GM21367 (cell line): ENCODE measurements around the gene PTPRZ1.

Experiments used
- ATAC-seq: cut with Tn5 transposase; IDR thresholded peaks from one replicate; pipeline ENCODE4 v1.9.1; 2021; ENCODE audit not compliant: unreplicated experiment

PTPRZ1 gene

DNA sequence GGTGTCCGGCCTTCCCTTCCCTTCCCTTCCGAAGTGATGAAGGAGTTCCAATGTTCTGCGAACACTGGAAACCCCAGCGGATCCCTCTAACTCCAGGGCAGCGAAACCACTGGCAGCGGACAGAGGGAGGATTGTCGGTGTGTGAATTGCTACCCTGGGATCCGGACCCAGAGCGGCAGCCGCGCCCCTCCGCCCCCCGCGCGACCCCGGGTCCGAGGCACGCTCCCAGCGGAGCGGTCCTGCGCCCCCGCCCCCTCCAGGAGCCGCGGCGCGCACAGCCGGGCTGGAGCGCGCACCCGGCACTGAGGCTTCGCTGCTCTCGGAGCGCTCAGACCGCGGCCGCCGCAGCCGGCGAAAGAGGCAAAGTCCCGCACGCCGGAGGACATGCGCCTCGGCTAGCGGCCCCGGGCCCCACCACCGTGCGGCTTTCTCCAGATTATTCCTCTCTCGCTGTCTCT, at the start of gene PTPRZ1:
TSS of gene PTPRZ1 (plus strand) at position 331 of the 458 bp plus-strand sequence. CDS start 339 bp downstream, outside the sequence.
- ATAC-seq = no peak

DNA sequence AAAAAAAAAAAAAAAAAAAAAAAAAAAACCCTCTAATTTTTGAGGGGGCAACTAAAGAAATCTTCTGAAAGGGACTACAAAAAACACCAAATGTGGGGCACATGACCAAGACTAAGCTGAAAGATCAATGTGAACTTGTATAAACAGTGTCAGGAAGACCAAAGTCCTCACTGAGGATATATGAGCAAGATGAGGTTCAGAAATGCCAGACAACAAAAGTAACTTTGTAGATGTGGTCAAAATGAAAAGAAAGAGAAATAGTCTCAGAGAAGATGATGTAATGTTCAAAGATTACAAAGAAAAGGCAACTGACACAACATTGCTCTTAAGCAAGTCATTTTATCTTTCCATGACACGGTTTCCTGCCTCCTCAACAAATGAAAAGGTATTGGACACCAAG, 48.7 kb upstream of the PTPRZ1 start:
- no peak for ATAC-seq

DNA sequence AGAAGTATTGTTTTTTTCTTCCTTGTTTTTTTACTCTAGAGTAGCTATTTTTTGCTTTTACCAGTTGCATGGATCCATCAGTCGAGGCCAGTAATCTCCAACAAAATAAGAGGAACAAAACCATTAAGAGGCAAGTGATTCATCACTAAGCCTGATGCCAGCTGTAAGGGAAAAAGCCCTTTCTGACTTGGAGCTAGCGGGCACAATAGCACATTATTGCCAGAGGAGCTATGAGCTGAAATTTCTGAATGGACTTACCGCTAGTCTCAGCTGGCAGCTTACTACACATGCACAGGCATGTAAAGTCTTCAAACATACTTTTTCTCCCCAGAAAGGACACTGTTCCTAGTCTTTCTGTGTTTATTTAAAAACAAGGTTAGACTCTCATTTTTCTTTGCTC, 41.6 kb upstream of the PTPRZ1 start:
- no peak for ATAC-seq

DNA sequence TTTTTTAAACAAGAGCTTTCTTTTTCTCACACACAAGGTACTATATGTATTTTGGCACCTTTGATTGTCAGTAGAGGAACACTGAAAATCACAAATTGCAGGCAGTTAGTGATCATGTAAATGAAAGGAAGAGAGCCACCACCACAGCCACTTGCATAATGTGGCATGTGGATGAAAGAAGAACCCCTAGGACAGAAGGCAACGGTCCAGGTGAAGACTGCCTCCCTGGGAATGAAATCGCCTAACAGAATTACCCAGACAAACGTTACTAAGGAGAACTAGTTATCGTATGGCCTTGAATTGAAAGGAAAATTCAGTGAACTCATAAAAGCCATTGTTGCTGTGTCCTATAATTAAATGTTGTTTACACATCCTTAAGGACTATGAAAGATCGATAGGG, 41.2 kb upstream of the PTPRZ1 start:
- no peak for ATAC-seq

DNA sequence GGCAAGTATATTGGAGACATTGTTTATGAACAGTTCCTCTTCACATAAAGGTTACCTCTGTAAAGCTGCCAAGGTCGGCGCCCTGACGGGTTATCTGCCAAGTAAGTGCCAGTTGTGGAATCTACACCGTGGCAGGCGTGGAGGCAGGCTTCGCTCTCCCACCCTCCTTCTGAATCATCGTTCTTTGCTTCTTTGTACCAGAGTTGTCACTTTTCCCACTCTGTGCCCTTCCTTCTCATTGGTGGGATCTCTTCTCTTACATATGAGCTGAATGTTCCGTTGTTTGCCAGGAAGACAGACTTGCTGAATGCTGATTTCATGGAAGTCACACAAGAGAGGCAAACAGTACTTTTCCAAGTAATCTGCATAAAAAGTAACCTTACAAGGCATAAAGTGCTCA, 40.6 kb upstream of the PTPRZ1 start:
- ATAC-seq = no peak

DNA sequence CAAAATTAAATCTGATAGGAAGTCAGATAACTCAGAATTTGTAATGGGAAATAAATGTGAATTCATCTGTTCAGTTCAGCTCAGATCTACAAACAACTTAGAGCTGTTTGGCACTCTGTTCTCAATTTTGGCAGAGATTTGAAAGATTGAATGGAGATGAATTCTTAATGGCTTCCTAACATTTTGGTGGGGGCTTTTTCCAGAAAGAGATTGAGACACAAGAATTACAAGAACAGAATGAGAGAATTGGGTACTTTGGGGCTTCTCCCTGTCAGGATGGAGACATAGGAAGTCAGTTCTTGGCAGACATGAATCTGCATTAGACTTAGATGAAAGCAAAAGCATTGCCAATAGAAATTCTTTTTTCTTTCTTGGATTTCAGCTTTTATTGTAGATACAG, 39.0 kb upstream of the PTPRZ1 start:
- ATAC-seq = no peak

DNA sequence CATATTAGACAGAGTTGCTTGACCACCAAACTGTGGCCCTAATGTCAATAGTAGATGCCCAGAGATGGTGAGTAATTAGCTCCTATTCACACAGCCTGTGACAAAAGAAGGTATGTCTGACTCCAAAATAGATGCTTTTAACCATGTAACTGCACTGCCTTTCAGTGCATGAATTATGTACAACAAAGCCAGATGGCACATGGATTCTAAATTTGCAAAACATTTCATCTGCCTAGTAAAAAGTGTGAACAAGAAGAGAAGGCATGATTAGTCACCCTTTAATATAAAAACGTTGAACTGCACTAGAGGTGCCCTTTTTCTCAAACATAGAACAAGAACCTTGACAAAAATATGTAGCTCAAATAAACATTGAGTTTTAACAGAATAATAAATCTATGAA, 35.5 kb upstream of the PTPRZ1 start:
- ATAC-seq = no peak

DNA sequence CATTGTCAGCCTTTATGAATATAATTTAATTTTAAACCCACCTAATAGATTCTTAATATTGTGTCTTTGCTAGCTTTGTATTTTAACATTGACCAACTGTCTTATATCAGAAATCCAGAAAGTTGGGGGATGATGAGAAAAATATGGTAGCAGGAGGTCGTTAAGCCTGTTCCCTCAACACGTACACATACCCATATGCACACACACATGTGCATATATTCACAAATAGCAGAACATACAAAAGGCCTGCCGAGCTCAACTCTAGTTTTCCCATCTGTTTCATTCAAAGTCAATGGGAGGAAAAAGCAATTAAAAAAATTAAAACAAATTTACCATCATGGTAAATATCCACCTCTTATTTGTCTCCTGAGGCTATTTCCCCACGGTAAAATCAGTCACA, 25.9 kb upstream of the PTPRZ1 start:
- ATAC-seq = no peak

DNA sequence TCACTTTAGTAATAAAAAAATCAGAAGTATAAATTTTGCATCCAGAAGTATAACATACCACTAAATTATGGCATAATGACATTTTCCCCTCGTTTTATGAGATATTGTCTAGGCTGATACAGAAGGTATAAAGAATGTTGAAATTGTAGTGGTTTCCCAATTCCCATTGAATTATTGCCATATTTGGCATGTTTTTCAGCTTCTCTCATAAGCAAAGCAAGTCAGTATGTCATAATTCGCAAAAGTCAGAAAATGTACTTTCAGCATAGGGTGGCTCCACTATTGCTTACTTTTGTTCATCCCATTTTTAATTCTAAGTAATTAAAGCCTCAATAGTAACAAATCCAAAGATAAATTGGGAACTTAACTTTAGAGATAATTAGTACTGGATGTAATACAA, 19.7 kb upstream of the PTPRZ1 start:
- no peak for ATAC-seq

DNA sequence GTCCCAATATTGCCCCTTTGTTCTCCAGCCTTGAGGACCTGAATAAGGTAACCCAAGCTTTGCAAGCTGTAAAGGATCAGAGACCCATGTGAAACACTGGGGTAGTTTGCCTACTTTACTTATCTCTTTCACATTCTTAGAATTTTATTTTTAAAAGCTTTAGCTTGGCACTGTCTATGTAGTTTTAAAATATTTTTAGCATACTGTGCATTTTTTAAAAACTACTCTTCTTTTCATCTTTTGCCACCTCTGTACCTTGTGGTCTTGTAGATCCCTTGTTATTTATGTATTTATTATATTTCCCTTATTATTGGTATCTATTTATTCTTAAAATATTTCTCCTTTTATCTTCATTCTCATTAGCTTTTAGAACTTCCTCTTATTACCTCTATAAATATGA, 12.0 kb upstream of the PTPRZ1 start:
- ATAC-seq = no peak

DNA sequence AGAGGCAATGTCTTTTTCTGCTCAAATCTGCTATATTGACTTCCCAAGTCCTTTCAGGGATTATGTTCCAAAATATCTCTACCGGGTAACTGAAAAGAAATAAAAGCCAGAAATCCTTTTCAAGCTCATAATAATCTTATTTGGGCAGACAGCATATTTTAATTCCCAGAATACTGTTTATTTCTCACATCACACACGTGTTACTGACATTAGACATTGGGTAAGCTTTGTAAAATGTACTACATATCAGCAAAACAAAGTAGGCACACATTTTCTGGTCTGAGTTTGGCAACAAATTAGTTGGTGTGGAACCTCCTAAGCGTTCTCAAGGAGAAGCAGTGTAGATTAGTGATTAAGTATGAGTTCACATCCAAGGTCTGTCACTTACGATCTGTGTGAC, 10.4 kb upstream of the PTPRZ1 start:
- ATAC-seq = no peak

DNA sequence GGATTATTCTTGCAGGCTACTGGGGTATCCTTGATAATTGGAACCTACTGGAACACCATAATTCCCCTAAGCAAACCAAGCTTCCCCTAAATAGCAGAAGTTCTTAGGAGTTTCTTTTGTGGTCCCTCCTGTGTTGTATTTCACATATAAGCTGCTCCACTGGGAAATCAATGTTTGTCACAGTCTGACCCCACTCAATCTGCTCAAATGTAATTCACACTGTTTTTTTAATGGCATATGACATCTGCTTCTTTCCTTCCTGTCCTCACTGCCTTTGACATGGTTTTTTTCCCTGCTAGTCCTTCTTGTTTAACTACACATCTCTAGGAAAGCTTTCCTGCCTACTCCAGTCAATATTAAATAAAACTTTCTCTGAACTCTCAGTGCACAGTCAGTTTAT, 1.8 kb upstream of the PTPRZ1 start:
- ATAC-seq = no peak

DNA sequence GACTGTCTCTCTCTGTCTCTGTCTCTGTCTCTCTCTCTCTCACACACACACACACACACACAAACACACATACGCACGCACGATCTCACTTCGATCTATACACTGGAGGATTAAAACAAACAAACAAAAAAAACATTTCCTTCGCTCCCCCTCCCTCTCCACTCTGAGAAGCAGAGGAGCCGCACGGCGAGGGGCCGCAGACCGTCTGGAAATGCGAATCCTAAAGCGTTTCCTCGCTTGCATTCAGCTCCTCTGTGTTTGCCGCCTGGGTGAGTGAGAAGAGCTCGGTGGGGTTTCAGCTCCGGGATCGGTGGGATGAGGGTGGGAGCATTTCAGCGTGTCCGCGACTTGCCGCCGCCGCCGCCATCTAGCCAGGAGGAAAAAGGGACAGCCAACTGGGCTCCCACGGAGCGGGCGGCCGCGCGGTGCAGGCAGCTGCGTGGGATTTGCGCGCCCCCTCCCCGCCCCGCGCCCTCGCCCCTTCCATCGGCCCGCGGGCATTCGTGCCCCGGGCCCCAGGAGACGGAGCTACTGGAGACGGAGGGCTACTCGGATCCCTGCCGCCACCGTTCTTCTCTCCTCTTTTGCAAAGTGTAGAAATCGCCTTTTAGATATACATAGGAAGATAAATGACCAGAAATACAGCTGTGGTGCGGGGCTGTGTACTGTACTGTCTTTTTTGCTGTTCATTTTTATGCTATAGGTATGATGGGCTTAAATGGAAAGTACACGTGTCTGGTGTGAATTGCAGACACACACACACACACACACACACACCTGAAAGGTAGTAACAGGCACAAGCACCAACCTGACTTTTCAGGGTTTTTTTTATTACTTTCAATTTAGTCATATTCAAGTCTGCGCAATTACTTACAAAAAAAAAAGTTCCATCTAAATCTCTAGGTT, 581 bp downstream of the PTPRZ1 start:
- no peak for ATAC-seq

DNA sequence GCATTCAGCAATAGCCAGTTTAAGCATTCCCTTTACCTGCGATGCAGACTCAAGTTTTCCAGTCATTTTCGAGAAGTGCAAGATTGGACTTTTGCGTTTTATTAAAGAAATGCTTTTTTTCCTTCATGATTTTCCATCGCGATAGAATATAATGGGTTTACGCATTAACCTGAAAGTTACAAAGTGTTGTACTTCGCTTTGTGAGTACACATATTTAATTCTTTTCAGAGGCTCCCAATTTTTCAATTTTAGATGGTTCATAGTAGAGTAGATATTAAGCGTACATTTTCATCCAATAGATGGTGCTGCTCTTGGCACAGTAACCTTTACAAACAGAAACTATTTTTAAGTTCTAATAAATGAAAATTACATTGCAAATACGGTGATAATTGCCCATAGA, 1.3 kb downstream of the PTPRZ1 start:
- ATAC-seq = no peak

DNA sequence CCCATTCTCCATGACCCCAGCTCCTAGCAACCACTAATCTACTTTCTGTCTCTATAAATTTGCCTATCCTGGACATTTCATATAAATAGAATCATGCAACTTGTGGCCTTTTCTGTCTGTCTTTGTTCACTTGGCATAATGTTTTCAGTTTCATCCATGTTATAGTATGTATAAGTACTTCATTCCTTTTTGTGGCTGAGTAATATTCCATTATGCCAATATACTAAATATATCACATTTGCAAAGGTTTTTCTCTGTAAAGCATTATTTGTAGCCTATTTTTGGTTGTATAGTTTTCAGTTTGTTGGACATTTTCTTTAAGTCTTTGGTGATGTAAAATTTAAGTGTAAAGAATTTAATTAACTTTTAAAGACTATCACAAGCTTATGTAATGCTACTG, 2.2 kb downstream of the PTPRZ1 start:
- ATAC-seq = no peak

DNA sequence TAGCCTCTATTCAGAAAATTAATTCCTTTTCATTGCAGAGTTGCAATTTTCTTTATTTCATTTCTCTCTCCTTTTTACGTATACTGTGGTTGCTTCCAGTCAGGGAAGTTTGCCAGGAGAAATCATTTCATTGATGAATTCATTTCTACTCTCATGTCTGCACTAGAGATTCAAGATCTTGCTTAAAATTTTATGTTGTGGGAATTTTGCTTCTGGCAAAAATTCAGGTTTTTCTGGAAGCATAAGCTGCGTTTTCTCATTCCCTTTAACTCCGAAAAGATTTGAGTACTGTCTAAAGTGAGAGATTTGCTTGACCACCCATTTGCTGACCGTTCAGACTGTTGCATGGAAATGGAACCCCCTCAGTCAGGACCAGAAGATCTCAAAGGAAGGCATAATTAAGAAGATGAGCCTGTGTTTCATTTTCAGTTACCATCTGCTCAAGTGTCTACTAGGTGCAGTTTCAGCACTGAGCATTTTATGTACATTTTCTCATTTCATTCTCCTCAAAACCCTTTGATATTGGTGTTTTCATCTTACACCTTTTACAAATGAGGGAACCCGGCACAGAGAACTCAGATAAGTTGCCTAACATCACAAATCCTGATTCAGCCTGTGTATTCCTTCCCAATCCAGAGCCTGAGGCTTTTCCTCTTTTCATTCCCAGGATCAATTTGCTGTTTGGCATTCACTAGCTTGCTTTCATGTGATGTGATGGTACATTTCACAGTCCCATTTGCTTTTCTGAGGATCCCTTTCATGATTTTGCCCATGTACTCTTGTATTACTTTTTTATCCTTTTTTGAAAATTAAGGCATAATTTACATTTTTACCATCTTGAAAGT, 3.9 kb downstream of the PTPRZ1 start:
- ATAC-seq = no peak

DNA sequence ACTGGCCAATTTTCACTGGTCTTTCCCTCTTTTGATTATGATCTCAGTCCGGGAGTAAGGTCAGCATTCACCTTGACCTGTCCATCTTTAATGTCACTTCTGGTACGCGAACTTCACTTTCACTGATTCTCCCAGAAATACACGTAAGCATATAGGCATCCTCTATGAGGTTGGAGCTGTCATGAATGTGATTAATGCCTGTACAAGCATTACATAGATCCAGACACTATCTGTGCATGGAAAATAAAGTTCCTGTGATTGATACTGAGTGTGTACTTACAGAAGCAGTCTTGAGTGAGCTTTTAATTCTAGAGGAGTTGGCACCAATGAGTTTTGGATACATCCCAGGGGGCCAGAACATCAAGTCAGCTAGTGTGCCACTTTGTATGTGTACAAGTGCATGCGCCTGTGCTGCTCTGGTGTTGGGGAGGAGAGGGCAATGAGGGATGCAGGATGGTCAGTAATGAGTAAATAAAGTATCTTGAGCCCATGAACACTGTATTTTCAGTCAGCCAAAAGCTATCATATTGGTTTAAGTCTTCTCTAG, 6.0 kb downstream of the PTPRZ1 start:
- ATAC-seq = no peak

DNA sequence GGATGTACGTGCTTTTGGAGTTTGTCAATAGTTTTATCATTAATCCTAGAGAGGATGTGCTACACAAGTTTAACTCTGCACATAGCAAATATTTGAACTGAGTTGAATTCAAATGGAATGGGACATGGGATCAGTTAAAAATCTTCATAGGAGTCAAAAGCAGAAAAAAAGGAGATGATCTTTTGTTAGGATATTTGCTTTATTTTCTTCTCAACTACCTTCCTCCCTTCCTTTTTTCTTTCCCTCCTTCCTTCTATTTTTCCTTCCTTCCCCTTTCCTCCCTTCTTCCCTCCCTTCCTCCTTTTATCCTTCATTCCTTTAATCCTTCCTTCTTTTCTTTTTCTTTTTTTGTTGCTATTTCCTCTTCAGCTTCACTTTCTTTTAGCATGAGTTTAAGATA, 6.6 kb downstream of the PTPRZ1 start:
- ATAC-seq = no peak

DNA sequence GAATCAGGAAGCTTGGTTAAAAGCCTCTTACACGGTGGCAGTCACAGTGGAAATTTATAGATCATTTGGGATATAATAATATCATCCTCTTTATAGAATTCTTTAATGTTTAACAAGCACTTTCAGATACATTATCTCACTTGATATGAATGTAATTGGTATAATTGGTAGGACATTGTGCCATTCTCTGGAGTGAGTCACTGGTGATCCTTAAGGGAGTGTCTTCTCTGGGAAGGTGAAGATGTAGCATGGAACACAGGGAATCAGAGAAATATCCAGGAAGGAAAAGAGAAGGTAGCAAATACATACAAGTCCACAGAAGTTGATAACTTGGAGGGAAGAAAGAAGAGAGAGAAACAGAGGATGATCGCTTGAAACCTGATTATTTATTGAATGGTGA, 9.8 kb downstream of the PTPRZ1 start:
- no peak for ATAC-seq

DNA sequence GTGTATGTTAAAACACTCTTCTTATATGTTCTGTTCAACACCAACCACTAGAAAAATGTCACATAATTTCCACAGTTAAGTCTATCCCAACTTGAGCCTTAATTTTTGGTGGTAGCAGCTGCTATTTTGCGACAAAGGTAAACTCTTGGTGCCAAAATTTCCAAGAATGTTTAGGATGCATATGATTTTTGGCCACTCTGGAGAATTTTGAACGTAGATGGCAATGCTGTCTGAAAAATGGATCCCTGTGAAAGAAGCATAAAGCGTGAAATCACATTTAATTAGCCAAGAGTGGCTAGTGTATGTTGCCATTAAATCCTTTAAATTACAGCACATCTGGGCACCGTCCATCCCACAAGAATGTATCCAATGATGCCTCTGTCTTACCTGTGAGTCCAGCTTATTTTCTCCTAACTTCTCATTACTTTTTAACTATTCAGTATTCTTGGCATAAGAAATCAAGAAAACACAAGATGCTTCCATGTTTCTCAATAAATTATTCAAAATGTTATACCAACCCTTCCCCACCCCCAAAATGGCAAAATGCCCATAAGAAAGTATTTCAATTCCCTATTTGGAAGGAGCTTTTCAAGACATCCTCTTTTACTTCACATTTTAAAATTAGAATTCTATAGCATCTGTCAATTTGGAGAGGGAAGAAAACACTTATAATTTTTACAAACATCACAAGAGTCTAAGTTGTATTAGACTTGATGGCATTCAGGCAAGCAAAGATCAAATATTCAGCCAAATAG, 12.4 kb downstream of the PTPRZ1 start:
- no peak for ATAC-seq

DNA sequence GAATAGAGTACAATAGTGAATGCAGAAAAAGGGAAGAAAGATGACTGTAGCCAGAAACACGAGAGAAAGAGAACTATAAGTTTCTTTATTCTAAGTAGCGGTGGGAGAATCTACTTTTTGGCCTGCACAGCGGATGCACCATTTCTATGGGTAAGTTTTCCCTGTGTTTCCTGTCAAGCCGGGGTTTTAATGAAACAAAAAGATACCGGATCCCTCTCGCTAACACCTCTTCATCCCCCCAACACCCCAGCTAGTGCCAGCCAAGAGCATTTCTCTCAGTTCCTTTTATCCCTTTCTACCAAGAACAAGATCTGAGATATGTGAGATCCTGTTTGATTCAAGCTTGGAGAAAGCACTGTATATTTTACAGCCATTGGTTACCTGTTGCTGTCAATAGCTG, 14.7 kb downstream of the PTPRZ1 start:
- no peak for ATAC-seq
